ENCODE data around the gene DCDC2B. TPM values are rescaled to one million over a fixed set of nuclear protein-coding genes. Genes with fewer than 3 reads are reported as not detected.
A peak's percentile ranks its signal among the peaks of the same experiment; 100 is the strongest.

The DCDC2B gene
- total and polyA plus RNA-seq, 9 of the 15 experiments (the other 6 are each of a cell fraction or from before 2014, with no cell fraction given) = not detected

DNA sequence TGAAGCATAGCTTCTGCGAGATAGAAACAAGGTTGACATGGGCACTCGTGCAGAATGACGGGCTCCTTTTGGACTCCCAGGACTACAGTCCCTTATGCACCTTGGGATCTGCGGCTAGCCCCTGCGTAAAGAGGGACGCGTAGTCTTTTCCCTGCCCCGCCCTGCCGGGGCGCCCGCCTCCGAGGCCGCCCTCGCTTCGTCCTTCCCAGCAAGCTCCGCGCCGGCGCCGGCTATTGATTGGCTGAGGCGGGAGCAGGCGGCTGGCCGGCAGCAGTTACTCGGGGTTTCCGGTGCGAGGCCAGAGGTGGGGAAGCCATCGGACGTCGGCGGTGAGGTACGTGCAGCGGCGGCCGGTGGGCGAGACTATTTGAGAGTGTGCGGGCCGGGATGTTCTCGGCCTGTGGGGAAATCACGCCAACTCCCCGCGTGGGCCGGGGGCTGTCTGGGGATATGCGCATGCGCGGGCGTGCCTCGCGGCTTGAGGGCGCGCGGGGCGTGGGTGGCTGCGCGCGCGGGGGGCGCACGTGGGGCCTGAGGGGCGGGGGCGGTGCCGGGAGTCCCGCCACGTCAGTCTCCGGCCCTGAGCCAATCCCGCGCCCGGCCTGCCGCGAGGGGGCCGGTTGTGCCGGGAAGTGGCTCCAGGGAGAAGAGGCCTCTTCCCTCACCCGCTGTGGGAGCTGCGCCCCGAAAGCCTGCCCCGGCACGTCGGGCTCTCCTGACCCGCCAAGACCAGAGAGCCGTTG lies 29.3 kb upstream of the DCDC2B start, which contains the start of gene TXLNA (continued):
- TF ChIP-seq, protein P1, sequence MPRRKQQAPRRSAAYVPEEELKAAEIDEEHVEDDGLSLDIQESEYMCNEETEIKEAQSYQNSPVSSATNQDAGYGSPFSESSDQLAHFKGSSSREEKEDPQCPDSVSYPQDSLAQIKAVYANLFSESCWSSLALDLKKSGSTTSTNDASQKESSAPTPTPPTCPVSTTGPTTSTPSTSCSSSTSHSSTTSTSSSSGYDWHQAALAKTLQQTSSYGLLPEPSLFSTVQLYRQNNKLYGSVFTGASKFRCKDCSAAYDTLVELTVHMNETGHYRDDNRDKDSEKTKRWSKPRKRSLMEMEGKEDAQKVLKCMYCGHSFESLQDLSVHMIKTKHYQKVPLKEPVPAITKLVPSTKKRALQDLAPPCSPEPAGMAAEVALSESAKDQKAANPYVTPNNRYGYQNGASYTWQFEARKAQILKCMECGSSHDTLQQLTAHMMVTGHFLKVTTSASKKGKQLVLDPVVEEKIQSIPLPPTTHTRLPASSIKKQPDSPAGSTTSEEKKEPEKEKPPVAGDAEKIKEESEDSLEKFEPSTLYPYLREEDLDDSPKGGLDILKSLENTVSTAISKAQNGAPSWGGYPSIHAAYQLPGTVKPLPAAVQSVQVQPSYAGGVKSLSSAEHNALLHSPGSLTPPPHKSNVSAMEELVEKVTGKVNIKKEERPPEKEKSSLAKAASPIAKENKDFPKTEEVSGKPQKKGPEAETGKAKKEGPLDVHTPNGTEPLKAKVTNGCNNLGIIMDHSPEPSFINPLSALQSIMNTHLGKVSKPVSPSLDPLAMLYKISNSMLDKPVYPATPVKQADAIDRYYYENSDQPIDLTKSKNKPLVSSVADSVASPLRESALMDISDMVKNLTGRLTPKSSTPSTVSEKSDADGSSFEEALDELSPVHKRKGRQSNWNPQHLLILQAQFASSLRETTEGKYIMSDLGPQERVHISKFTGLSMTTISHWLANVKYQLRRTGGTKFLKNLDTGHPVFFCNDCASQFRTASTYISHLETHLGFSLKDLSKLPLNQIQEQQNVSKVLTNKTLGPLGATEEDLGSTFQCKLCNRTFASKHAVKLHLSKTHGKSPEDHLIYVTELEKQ (CRISPR knock-in tag; IDR thresholded peaks at IDR 0.05) = no peak
- TF ChIP-seq DACH1 (IDR thresholded peaks at IDR 0.05; ENCODE audit: partially characterized antibody) = peak; percentile 18
- peak in 1 of 2 experiments; percentile 67; a peak in 2 of 4 replicates for TF ChIP-seq SRF (CRISPR knock-in tag; IDR thresholded peaks at IDR 0.05)
- peak; percentile 96 for TF ChIP-seq POLR2A (conservative IDR thresholded peaks at IDR 0.05)
- TF ChIP-seq, protein P2, sequence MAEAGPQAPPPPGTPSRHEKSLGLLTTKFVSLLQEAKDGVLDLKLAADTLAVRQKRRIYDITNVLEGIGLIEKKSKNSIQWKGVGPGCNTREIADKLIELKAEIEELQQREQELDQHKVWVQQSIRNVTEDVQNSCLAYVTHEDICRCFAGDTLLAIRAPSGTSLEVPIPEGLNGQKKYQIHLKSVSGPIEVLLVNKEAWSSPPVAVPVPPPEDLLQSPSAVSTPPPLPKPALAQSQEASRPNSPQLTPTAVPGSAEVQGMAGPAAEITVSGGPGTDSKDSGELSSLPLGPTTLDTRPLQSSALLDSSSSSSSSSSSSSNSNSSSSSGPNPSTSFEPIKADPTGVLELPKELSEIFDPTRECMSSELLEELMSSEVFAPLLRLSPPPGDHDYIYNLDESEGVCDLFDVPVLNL (CRISPR knock-in tag; IDR thresholded peaks at IDR 0.05; ENCODE audit: low read depth) = no peak
- TF ChIP-seq, protein P3, sequence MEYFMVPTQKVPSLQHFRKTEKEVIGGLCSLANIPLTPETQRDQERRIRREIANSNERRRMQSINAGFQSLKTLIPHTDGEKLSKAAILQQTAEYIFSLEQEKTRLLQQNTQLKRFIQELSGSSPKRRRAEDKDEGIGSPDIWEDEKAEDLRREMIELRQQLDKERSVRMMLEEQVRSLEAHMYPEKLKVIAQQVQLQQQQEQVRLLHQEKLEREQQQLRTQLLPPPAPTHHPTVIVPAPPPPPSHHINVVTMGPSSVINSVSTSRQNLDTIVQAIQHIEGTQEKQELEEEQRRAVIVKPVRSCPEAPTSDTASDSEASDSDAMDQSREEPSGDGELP (CRISPR knock-in tag; IDR thresholded peaks at IDR 0.05; ENCODE audit: borderline replicate concordance) = peak; percentile 91
- TF ChIP-seq RAD21 (CRISPR knock-in tag; conservative IDR thresholded peaks at IDR 0.05 in 1 of 2, IDR thresholded peaks at IDR 0.05 in 1 of 2) = no peak
- peak; percentile 14 for TF ChIP-seq RBM39 (optimal IDR thresholded peaks at IDR 0.05; ENCODE audit: low read depth, low read length)
- TF ChIP-seq, protein P4, sequence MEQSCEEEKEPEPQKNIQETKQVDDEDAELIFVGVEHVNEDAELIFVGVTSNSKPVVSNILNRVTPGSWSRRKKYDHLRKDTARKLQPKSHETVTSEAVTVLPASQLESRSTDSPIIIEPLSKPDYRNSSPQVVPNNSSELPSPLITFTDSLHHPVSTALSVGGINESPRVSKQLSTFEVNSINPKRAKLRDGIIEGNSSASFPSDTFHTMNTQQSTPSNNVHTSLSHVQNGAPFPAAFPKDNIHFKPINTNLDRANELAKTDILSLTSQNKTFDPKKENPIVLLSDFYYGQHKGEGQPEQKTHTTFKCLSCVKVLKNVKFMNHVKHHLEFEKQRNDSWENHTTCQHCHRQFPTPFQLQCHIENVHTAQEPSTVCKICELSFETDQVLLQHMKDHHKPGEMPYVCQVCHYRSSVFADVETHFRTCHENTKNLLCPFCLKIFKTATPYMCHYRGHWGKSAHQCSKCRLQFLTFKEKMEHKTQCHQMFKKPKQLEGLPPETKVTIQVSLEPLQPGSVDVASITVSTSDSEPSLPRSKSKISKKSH (CRISPR knock-in tag; IDR thresholded peaks at IDR 0.05) = no peak
- TF ChIP-seq ZNF12 (CRISPR knock-in tag; IDR thresholded peaks at IDR 0.05) = no peak
- peak; percentile 90 for TF ChIP-seq POLR2B (IDR thresholded peaks at IDR 0.05; ENCODE audit: low read depth, partially characterized antibody)
- 0 out of 2 replicates have a peak, but pooled peaks have one; percentile 56 for TF ChIP-seq ZSCAN29 (IDR thresholded peaks at IDR 0.05)
- TF ChIP-seq DPF2 (IDR thresholded peaks at IDR 0.05) = no peak; the same call in 1 of the 2 replicates
- TF ChIP-seq, protein P5, sequence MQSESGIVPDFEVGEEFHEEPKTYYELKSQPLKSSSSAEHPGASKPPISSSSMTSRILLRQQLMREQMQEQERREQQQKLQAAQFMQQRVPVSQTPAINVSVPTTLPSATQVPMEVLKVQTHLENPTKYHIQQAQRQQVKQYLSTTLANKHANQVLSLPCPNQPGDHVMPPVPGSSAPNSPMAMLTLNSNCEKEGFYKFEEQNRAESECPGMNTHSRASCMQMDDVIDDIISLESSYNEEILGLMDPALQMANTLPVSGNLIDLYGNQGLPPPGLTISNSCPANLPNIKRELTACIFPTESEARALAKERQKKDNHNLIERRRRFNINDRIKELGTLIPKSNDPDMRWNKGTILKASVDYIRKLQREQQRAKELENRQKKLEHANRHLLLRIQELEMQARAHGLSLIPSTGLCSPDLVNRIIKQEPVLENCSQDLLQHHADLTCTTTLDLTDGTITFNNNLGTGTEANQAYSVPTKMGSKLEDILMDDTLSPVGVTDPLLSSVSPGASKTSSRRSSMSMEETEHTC (IDR thresholded peaks at IDR 0.05) = peak; percentile 46; the same call in 1 of the 2 replicates
- 0 out of 2 replicates have a peak, but pooled peaks have one; percentile 62 for TF ChIP-seq TOE1 (IDR thresholded peaks at IDR 0.05; ENCODE audit: borderline replicate concordance)
- peak; percentile 78 for TF ChIP-seq TOE1 (CRISPR knock-in tag; IDR thresholded peaks at IDR 0.05; ENCODE audit: borderline replicate concordance, low read depth)
- no peak for TF ChIP-seq ZNF707 (CRISPR knock-in tag; conservative IDR thresholded peaks at IDR 0.05)
- 0 out of 2 replicates have a peak, but pooled peaks have one; percentile 6 for TF ChIP-seq SMC3 (conservative IDR thresholded peaks at IDR 0.05; ENCODE audit: insufficient read depth, low read depth, low read length)
- TF ChIP-seq ZNF239 (CRISPR knock-in tag; IDR thresholded peaks at IDR 0.05) = no peak; the same call in 1 of the 2 replicates

All from K562 (cell line).